ENCODE measurements around the gene GPR146. TPM values are rescaled to one million over a fixed set of nuclear protein-coding genes. Genes with fewer than 3 reads are reported as not detected.

Gene GPR146
- total and polyA plus RNA-seq, 9 donors = 2.3 to 4.8 (median 3.2) TPM

GRCh38 chr7:1078519-1078918 is 34.2 kb downstream of the GPR146 start:
- Histone ChIP-seq H3K4me1 (ENCODE audit: control insufficient read depth, insufficient read depth, low read length) (peaks cover 66% of the 10 kb centered on the region), H3K27ac (ENCODE audit: low read length) (no peak overlapping the region)

DNA sequence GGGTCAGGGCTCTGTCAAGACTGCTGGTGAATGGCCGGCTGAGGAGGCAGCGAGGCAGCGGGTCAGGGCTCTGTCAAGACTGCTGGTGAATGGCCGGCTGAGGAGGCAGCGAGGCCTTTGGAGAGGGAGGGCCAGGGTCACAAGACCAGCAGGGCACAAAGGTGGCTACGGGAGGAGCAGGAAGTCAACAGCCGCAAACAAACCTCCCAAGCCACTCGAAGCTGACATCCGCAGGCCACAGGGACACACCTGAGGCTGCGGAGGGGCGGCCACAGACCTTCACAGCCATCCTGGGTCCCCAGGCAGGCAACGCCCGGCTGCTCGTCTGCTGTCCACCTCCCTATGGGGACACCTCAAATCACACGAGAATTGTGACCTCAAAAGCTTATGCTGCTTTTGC is 34.6 kb downstream of the GPR146 start:
- Histone ChIP-seq H3K27ac (ENCODE audit: low read length) (no peak overlapping the region), H3K27me3 (ENCODE audit: control insufficient read depth, insufficient read depth, low read length) (no peaks in the 10 kb centered on the region), H3K9me3 (replicated peaks; ENCODE audit: control insufficient read depth, low read depth, low read length) (no peaks in the 10 kb centered on the region), H3K36me3 (ENCODE audit: control insufficient read depth, insufficient read depth, low read length) (no peaks in the 10 kb centered on the region), H3K4me1 (ENCODE audit: control insufficient read depth, insufficient read depth, low read length) (peaks cover 71% of the 10 kb centered on the region), H3K4me3 (ENCODE audit: low read length) (no peak overlapping the region)
- DNase-seq = no peak
- 90% methylated on average over 12 of the region's 15 CpGs for WGBS (ENCODE audit: insufficient coverage)

More at GRCh38 chr7:1078519-1078918, 34.2 kb downstream of the GPR146 start:
- DNase-seq = no peak
- Histone ChIP-seq H3K4me3 (ENCODE audit: low read length) (no peak overlapping the region), H3K36me3 (ENCODE audit: control insufficient read depth, insufficient read depth, low read length) (no peaks in the 10 kb centered on the region), H3K9me3 (replicated peaks; ENCODE audit: control insufficient read depth, low read depth, low read length) (no peaks in the 10 kb centered on the region), H3K27me3 (ENCODE audit: control insufficient read depth, insufficient read depth, low read length) (no peaks in the 10 kb centered on the region)
- WGBS (ENCODE audit: insufficient coverage) = 90% methylated on average over 9 of the region's 11 CpGs

DNA sequence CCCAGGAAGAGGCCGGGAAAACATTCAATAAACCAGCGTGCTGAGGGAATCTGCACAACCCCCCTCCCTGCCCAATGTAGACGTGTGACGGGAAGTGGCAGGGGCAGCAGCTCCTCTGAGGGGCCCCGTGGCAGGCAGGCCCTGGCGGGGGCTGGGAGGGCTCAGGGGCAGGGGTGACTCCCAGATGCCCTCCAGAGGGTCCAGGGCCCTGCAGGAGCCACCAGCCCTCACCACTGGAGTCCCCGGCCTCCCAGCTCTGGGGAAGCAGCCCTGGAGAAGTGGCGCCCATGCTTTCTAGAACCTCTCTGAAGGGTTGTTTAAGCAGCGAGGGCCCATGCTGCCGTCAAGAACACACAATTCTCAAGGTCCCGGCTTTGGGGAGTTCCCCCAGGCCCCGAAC is 35.2 kb downstream of the GPR146 start:
- H3K36me3 ChIP-seq (ENCODE audit: control insufficient read depth, insufficient read depth, low read length) = no peaks in the 10 kb centered on the region
- no peaks in the 10 kb centered on the region for H3K9me3 ChIP-seq (replicated peaks; ENCODE audit: control insufficient read depth, low read depth, low read length)
- peaks cover 72% of the 10 kb centered on the region for H3K4me1 ChIP-seq (ENCODE audit: control insufficient read depth, insufficient read depth, low read length)
- H3K4me3 ChIP-seq (ENCODE audit: low read length) = no peak overlapping the region
- DNase-seq = no peak
- H3K27ac ChIP-seq (ENCODE audit: low read length) = peak overlapping the region; percentile 47
- WGBS (ENCODE audit: insufficient coverage) = 71% methylated on average over 12 of the region's 12 CpGs
- H3K27me3 ChIP-seq (ENCODE audit: control insufficient read depth, insufficient read depth, low read length) = no peaks in the 10 kb centered on the region

GRCh38 chr7:1080252-1080920 is 36.0 kb downstream of the GPR146 start:
- no peak overlapping the region for H3K4me3 ChIP-seq (ENCODE audit: low read length)
- no peaks in the 10 kb centered on the region for H3K36me3 ChIP-seq (ENCODE audit: control insufficient read depth, insufficient read depth, low read length)
- H3K4me1 ChIP-seq (ENCODE audit: control insufficient read depth, insufficient read depth, low read length) = peaks cover 70% of the 10 kb centered on the region
- no peak for DNase-seq
- no peaks in the 10 kb centered on the region for H3K9me3 ChIP-seq (replicated peaks; ENCODE audit: control insufficient read depth, low read depth, low read length)
- peak overlapping the region; percentile 47 for H3K27ac ChIP-seq (ENCODE audit: low read length)
- no peaks in the 10 kb centered on the region for H3K27me3 ChIP-seq (ENCODE audit: control insufficient read depth, insufficient read depth, low read length)
- 66% methylated on average over 31 of the region's 38 CpGs for WGBS (ENCODE audit: insufficient coverage)

GRCh38 chr7:1080921-1081255 is 36.5 kb downstream of the GPR146 start:
- H3K4me1 ChIP-seq (ENCODE audit: control insufficient read depth, insufficient read depth, low read length) = peaks cover 70% of the 10 kb centered on the region
- 81% methylated on average over 16 of the region's 16 CpGs for WGBS (ENCODE audit: insufficient coverage)

DNA sequence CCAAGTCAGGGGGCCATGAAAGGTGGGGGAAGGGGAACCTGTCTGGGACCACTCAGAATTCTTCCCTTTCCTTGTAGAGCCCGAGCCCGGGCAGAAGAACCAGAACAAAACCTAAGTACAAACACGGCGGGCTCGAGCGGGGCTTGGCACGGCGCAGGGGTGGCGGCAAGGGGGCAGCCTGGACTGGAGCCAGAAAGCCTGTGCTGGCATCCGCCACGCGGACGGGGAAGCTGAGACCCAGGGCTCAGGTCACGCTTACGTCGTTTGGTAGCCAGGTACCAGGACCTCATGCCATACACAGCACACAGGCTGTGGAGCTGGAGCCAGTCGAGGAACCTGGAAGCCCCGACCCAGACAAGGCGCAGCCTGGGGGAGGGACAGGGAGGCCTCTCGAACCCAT is 37.0 kb downstream of the GPR146 start:
- peaks cover 69% of the 10 kb centered on the region for H3K4me1 ChIP-seq (ENCODE audit: control insufficient read depth, insufficient read depth, low read length)

More at GRCh38 chr7:1080921-1081255, 36.5 kb downstream of the GPR146 start:
- Histone ChIP-seq H3K27ac (ENCODE audit: low read length) (no peak overlapping the region), H3K36me3 (ENCODE audit: control insufficient read depth, insufficient read depth, low read length) (no peaks in the 10 kb centered on the region), H3K27me3 (ENCODE audit: control insufficient read depth, insufficient read depth, low read length) (no peaks in the 10 kb centered on the region), H3K9me3 (replicated peaks; ENCODE audit: control insufficient read depth, low read depth, low read length) (no peaks in the 10 kb centered on the region), H3K4me3 (ENCODE audit: low read length) (no peak overlapping the region)
- no peak for DNase-seq

DNA sequence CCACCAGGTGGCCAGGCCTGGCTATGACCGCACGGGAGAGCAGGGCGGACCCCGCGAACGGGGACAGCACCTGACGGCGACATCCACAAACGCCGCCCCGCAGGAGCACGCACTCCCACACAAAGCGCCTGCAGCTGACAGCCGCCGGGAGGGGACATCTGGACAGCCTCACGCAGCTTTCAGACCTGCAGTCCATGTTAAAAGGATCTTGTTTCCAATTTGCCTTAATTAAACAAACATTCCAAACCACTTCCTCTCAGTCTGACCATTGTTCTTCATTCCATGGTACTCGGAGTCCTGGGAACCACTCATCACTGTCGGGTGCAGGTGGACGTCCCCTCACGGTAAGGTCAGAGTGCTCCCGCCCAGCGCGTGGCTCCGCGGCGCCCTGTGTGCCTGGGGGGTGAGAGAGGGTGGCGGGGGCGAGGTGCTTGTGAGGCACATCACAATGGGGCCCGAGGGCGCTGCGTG is 37.6 kb downstream of the GPR146 start:
- Histone ChIP-seq H3K27me3 (ENCODE audit: control insufficient read depth, insufficient read depth, low read length) (no peaks in the 10 kb centered on the region), H3K27ac (ENCODE audit: low read length) (no peak overlapping the region), H3K4me3 (ENCODE audit: low read length) (no peak overlapping the region), H3K4me1 (ENCODE audit: control insufficient read depth, insufficient read depth, low read length) (peaks cover 69% of the 10 kb centered on the region), H3K9me3 (replicated peaks; ENCODE audit: control insufficient read depth, low read depth, low read length) (no peaks in the 10 kb centered on the region), H3K36me3 (ENCODE audit: control insufficient read depth, insufficient read depth, low read length) (no peaks in the 10 kb centered on the region)
- 49% methylated on average over 30 of the region's 31 CpGs for WGBS (ENCODE audit: insufficient coverage)
- DNase-seq = no peak

More for the DNA sequence above, 37.0 kb downstream of the GPR146 start:
- WGBS (ENCODE audit: insufficient coverage) = 82% methylated on average over 17 of the region's 20 CpGs
- Histone ChIP-seq H3K4me3 (ENCODE audit: low read length) (no peak overlapping the region), H3K9me3 (replicated peaks; ENCODE audit: control insufficient read depth, low read depth, low read length) (no peaks in the 10 kb centered on the region), H3K36me3 (ENCODE audit: control insufficient read depth, insufficient read depth, low read length) (no peaks in the 10 kb centered on the region), H3K27ac (ENCODE audit: low read length) (no peak overlapping the region), H3K27me3 (ENCODE audit: control insufficient read depth, insufficient read depth, low read length) (no peaks in the 10 kb centered on the region)
- no peak for DNase-seq

GRCh38 chr7:1083729-1084657 is 39.6 kb downstream of the GPR146 start:
- H3K4me1 ChIP-seq (ENCODE audit: control insufficient read depth, insufficient read depth, low read length) = peaks cover 77% of the 10 kb centered on the region
- no peak overlapping the region for H3K27ac ChIP-seq (ENCODE audit: low read length)
- no peaks in the 10 kb centered on the region for H3K9me3 ChIP-seq (replicated peaks; ENCODE audit: control insufficient read depth, low read depth, low read length)
- no peak overlapping the region for H3K4me3 ChIP-seq (ENCODE audit: low read length)
- H3K36me3 ChIP-seq (ENCODE audit: control insufficient read depth, insufficient read depth, low read length) = no peaks in the 10 kb centered on the region
- H3K27me3 ChIP-seq (ENCODE audit: control insufficient read depth, insufficient read depth, low read length) = no peaks in the 10 kb centered on the region
- DNase-seq = no peak
- 88% methylated on average over 43 of the region's 45 CpGs for WGBS (ENCODE audit: insufficient coverage)

DNA sequence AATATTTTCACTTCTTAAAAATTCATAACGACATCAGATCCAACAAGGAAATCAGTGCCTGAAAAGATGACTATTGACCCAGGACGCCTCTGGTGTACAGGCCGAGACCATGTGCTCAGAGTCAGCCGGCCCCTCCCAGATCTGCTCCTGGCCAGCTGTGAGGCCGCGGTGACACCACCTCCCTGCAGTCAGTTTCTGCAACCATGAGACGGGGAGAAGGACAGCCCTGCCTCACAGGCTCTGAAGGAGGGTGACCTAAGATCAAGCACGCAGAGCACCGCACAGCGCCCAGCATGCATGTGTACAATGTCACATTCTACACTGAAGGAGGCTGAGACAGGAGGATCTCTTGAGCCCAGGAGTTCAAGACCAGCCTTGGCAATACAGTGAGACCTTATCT is 40.9 kb downstream of the GPR146 start:
- 64% methylated on average over 6 of the region's 10 CpGs for WGBS (ENCODE audit: insufficient coverage)
- peaks cover 64% of the 10 kb centered on the region for H3K4me1 ChIP-seq (ENCODE audit: control insufficient read depth, insufficient read depth, low read length)
- no peaks in the 10 kb centered on the region for H3K36me3 ChIP-seq (ENCODE audit: control insufficient read depth, insufficient read depth, low read length)
- no peaks in the 10 kb centered on the region for H3K27me3 ChIP-seq (ENCODE audit: control insufficient read depth, insufficient read depth, low read length)
- no peak overlapping the region for H3K4me3 ChIP-seq (ENCODE audit: low read length)
- no peaks in the 10 kb centered on the region for H3K9me3 ChIP-seq (replicated peaks; ENCODE audit: control insufficient read depth, low read depth, low read length)
- no peak for DNase-seq
- no peak overlapping the region for H3K27ac ChIP-seq (ENCODE audit: low read length)

- no peak overlapping the region for H3K4me3 ChIP-seq (ENCODE audit: low read length)
- 88% methylated on average over 10 of the region's 11 CpGs for WGBS (ENCODE audit: insufficient coverage)
- peaks cover 57% of the 10 kb centered on the region for H3K4me1 ChIP-seq (ENCODE audit: control insufficient read depth, insufficient read depth, low read length)
- DNase-seq = no peak
- H3K27ac ChIP-seq (ENCODE audit: low read length) = no peak overlapping the region
- H3K27me3 ChIP-seq (ENCODE audit: control insufficient read depth, insufficient read depth, low read length) = no peaks in the 10 kb centered on the region
- H3K36me3 ChIP-seq (ENCODE audit: control insufficient read depth, insufficient read depth, low read length) = no peaks in the 10 kb centered on the region
- H3K9me3 ChIP-seq (replicated peaks; ENCODE audit: control insufficient read depth, low read depth, low read length) = no peaks in the 10 kb centered on the region
These were observed 41.6 kb downstream of the GPR146 start for GRCh38 chr7:1085910-1086421.
